GM12801 (cell line): ENCODE data around the gene RABGAP1L.

Experiments used
- CTCF ChIP-seq: IDR thresholded peaks from one replicate; pipeline ENCODE4 v1.5.1; 2011; ENCODE audit warnings: control low read depth; ENCODE audit not compliant: insufficient read length; ENCODE audit errors: extremely low read depth

Gene RABGAP1L

GRCh38 chr1:174700314-174700713 lies 541.0 kb downstream of the RABGAP1L start:
- TF ChIP-seq CTCF: no peak

GRCh38 chr1:174700775-174701174 lies 541.5 kb downstream of the RABGAP1L start:
- TF ChIP-seq CTCF: no peak

- TF ChIP-seq CTCF: no peak
Observed at GRCh38 chr1:174701565-174701964, 542.2 kb downstream of the RABGAP1L start.

GRCh38 chr1:174702011-174702410 lies 542.7 kb downstream of the RABGAP1L start:
- TF ChIP-seq CTCF: no peak

DNA sequence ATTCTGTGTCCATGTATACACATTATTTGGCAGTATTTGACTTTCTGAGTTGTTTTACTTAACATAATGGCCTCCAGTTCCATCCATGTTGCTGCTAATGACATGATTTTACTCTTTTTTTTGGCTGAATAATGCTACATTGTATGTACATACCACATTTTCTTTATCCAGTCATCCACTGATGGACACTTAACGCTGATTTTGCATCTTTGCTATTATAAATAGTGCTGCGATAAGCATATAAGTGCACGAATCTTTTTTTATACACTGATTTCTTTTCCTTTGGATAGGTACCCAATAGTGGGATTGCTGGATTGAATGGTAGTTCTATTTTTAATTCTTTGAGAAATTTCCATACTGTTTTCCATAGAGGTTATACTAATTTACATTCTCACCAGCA lies 544.0 kb downstream of the RABGAP1L start:
- TF ChIP-seq CTCF: no peak

- TF ChIP-seq CTCF: no peak
Observed at GRCh38 chr1:174704300-174704699, 545.0 kb downstream of the RABGAP1L start.

DNA sequence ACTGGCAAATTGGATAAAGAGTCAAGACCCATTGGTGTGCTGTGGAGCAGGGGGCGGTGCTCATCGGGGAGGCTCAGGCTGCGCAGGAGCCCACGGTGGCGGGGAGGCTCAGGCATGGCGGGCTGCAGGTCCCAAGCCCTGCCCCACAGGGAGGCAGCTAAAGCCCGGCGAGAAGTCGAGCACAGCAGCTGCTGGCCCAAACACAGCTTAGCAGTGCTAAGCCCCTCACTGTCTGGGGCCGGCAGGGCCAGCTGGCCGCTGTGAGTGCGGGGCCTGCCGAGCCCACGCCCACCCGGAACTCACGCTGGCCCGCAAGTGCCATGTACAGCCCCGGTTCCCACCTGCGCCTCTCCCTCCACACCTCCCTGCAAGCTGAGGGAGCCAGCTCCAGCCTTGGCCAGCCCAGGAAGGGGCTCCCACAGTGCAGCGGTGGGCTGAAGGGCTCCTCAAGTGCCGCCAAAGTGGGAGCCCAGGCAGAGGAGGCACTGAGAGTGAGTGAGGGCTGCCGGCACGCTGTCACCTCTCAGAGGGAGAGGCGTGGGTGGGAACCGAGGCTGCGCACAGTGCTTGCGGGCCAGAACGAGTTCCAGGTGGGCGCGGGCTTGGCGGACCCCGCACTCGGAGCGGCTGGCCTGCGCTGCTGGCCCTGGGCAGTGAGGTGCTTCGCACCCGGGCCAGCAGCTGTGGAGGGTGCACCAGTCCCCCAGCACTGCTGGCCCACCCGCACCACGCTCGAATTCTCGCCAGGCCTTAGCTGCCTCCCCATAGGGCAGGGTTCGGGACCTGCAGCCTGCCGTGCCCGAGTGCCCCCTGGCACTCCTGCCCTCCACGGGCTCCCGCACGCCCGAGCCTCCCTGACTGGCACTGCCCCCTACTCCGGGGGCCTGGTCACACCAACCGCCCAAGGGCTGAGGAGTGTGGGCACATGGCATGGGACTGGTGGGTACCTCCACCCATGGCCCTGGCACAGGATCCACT lies 551.8 kb downstream of the RABGAP1L start:
- TF ChIP-seq CTCF: no peak
